ENCODE data around the gene ICE1.
"Not testable (repeated sequence)": the region's sequence is repeated elsewhere in the genome, so short reads cannot be mapped to it uniquely, and the experiment has no call there.

The ICE1 gene

DNA sequence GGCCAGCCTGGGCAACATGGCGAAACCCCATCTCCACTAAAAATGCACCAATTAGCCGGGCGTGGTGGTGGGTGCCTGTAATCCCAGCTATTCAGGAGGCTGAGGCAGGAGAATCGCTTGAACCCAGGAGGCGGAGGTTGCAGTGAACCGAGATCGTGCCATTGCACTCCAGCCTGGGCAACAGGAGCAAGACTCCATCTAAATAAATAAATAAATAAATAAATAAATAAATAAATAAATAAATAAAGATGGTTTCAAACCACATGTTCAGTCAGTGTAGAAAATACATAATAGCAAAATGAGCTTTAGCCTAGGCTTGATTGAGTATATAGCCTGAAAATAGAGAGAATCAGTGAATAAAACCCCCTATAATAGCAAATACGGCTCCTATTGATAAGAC lies 27.4 kb upstream of the ICE1 start:
- DNase-seq = not testable (repeated sequence)

DNA sequence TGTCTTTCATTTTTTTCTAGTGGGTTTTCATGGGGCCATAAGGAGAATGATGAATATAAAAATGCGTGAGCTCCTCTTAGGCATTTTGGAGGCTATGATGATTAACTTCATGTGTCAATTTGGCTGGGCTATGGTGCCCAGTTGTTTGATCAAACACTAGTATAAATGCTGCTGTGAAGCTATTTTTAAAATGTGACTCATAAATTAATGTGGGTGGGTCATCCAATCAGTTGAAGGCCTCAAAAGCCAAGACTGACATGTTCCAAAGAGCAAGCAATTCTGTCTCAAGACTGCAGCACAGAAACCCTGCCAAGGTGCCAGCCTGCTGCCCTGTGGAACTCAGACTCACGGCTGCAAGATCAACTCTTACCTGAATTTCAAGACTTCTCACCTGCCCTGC lies 24.4 kb upstream of the ICE1 start:
- no peak for DNase-seq

DNA sequence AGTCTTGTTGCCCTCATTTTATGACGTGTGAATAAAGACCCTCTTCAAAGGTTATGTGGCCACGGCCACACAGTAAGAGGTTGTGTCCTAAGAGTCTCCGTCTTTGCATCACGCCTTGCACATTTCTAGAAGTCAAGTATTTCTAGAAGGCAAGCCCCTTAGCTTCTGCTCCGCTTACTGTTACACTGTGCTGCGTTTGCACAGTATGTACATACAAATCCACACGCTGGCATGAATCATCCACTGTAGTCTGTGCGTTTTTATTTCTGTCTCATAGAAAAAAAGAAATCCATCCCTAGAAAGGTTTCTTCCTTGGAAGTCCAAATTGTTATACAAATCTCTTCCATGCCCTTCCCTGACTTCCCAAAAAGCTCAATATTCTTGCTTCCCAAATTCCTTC lies 21.4 kb upstream of the ICE1 start:
- DNase-seq = peak in 1 of 56 donors; percentile 15

DNA sequence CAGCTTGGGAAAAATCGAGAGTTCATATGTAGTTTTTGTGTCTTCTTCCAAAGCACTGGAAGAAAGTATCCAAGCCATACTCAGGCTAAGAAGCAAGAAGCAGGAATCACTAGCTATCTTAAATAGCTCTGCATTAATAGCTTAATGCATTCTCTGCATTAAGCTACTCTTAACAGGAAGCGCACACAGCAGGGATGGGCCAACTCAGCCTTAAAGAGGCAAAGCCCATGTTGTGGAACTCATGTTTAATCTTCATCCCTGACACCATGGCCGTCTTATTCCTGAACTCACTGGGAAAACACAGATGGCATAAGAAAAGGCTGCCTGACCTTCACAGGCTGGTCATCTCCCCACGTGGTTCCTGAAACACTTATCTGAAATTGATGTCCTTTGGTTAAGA lies 18.7 kb upstream of the ICE1 start:
- DNase-seq = no peak

DNA sequence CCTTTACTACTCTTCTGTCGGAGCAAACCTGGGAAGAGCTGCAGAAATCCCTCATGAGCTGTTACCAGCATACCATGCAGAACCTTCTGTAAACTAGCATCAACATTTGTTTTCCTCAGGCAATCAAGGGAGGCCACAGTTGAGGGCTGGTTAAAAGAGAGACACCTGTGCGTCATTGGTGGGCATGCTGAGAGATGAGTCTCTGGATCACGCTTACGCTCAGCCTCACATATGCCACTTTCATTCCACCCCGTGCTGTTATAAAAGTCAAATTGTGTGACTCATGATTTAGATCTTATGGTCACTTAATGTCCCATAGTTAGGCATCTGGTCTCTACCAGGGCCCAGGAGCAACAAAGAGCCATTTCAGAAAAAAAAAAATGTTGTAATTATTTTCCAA lies 18.1 kb upstream of the ICE1 start:
- no peak for DNase-seq

DNA sequence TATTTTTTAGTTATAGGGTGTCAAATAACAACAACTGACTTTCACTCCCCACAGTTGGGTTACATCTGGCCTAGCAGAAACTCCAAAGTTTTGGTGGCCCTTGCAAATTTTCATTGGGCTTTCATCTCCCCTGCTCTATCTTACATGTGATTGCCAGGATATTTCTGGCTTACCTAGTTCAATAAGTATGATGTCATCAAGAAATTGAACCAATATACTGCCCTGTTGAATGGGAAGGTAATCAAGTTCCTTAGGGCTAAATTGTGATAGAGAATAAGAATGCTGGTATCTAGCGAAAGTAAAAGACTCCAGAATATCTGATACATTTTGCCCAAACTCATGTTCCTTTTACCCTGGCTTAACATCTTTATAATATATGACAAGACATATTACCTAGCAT lies 17.0 kb upstream of the ICE1 start:
- no peak for DNase-seq

DNA sequence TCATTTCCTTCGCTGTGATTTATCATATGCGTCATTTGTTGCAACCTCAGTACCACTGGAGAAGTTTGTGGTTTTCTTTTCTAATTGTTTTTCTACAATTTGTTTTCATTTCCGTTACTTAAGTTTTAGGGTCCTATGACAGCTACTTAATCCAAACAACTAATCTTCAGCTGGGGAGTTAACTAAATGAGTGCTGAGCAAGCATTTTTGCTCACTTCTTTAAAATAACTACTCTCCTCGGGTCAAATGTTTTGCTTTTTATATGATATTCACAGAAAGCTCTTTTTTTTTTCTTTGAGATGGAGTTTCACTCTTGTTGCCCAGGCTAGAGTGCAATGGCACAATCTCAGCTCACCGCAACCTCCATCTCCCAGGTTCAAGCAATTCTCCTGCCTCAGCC lies 14.6 kb upstream of the ICE1 start:
- DNase-seq = no peak

DNA sequence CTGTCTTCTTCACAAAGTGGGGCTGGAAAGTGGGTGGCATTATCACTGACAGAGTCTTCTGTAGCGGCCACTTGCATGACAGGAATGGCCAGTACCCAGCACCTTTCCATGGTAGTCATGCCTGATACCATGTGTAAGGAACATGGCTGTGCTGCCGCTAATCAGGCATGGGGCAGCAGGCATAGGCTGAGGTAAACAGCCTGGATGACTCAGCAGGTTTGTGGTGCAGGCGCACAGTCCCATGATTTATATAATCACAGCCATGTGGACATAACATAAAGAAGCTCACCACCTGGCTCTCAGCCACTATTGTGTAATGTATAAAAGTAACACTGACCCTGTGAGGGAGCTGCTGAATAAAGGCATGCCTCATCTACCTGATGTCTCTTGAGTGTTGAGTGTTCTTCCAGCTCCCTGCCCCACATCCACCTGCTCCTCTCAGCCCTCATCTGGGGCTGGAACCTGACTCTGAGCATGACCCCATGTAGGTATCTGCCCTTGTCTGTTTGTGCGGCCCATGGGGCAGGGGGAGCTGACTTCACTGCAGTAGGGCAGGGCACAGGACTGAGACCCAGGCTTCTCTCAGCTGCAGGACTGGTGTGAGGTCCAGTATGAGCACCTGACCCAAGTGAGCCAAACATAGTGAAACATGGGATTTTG lies 13.2 kb upstream of the ICE1 start:
- no peak for DNase-seq

DNA sequence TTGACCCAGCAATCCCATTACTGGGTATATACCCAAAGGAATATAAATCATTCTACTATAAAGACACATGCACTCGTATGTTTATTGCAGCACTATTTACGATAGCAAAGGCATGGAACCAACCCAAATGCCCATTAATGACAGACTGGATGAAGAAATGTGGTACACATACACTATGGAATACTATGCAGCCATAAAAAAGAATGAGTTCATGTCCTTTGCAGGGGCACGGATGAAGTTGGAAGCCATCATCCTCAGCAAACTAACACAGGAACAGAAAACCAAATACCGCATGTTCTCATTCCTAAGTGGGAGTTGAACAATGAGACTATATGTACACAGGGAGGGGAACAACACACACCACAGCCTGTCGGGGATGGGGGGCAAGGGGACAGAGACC lies 8.6 kb upstream of the ICE1 start:
- not testable (repeated sequence) for DNase-seq

DNA sequence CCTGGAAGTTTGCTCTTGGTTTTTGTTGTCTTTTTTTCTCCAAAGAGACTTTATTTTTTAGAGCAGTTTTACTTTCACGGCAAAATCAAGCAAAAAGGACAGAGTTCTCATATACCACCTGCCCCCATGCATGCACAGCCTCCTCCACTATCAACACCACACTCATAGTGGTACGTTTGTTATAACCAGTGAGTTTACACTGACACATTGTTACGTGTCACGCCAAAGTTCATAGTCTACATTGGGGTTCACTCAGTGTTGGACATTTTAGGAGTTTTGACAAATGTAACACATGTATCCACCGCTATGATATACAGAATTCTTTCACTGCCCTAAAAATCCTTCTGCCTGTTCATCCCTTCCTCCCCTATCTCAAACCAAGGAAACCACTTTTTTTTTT lies 7.5 kb upstream of the ICE1 start:
- DNase-seq = no peak

DNA sequence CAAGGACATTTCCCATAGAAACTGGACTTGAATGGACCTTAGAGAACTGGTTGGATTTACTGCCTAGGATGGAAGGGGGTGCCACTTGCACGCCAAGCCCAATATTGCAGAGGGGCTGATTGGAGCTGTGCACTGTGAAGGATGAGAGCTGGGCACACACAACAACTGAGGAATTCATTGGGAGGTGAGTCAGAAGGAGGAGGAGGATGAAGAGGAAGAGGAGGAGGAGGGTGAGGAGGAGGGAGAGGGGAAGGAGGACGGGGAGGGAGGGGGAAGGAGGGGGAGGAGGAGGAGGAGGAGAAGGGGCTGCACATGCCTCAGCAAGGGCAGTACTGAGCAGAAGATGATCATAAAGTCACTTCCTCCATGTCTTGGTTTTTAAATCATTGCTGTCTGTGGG lies 5.7 kb upstream of the ICE1 start:
- no peak for DNase-seq

DNA sequence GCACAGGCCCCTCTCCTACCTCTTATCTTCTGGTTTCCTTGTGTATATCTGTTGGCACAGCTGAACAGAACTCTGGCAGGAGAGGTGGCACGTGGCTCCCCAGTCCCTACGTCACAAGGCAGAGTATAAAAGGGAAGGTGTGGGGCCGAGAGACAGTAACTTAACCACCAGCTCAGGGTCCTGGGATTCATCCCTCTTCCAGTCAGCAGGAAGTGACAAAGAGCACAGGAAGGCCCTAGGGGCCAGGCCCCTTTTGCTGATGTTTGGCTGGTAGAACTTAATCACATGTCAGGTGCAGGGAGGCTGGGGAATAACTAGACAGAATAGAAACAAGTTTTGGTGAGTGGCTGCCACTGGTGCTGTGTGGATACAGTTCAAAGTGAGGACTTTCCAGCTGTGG lies 4.5 kb upstream of the ICE1 start:
- no peak for DNase-seq

DNA sequence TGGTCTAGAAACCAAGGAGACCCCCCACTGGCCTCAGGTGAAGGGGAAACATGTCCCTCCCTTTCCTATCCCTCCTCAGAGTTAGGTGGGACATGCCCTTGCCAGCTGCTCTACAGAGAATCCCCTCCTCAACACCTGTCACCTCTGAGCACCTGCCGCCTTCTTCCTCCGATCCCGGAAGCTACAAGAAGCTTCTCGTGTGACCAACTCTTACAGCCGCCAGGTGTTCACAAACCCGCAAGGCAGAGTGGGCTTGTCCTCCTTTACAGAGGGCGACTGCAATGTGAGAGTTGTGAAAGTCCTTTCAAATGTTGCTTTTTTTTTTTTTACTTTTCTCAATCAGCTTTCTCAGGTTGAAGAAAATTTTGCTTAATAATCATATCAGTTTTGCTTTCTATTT lies 3.7 kb upstream of the ICE1 start:
- no peak for DNase-seq

DNA sequence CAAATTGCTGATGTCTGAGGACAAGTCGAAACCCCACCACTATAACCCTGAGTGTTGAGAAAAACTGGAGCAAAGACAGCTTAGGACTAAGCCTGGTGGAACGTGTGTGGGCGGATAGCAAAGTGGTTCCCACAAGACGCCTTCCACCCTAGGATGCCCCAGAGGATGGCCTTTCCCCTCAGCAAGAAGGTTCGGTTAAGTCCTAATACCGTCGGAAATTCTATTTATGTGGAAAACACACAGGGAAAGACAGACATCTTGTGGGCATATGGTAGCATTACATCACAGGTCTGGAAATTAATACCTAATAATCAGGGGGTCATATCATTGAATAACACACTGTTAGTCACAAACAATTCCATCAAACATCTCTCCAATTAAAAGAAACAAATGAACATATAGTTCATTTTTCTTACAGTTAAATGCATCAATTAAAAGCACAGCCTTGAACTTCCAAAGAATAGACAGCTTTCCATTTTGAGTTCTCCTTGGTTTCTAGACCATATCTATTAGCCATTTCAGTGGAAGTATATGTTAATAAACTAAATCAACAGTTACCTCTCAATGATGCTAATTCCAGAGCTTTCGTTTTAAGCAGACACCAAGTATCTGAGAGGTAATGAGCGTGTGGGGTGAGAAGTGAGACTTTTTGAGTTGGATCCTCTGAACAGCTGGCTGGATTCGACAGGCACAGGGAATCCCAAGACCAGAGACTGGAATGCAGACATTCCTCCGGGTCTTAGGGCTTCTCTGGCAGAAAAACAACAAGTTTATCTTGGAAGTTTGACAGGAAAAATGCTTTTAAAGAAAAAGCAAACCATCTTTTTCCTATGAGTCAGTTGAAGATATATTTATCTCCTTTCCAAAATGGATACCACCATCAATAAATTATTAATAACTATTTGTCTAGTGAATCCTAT lies 2.9 kb upstream of the ICE1 start:
- DNase-seq = peak in 4 of 56 donors; percentile 2 to 8 (median 6)

DNA sequence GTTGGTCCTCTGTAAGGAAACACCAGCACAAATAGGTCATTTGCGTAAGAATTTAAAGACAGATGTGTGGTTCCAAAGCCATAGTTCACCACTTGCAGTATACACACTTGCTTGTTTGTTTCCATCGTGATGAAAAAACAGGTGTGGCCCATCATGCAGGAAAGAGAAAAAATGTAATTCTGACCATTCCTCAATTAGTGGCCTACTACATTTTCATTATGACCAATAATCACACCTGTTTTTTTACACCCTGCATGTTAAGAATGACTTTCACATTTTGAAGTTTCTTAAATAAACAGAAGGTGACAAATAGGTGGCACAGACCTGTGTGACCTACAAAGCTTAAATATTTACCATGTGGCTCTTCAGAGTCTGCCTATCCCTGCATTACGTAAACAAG lies 2.2 kb upstream of the ICE1 start:
- DNase-seq = no peak

DNA sequence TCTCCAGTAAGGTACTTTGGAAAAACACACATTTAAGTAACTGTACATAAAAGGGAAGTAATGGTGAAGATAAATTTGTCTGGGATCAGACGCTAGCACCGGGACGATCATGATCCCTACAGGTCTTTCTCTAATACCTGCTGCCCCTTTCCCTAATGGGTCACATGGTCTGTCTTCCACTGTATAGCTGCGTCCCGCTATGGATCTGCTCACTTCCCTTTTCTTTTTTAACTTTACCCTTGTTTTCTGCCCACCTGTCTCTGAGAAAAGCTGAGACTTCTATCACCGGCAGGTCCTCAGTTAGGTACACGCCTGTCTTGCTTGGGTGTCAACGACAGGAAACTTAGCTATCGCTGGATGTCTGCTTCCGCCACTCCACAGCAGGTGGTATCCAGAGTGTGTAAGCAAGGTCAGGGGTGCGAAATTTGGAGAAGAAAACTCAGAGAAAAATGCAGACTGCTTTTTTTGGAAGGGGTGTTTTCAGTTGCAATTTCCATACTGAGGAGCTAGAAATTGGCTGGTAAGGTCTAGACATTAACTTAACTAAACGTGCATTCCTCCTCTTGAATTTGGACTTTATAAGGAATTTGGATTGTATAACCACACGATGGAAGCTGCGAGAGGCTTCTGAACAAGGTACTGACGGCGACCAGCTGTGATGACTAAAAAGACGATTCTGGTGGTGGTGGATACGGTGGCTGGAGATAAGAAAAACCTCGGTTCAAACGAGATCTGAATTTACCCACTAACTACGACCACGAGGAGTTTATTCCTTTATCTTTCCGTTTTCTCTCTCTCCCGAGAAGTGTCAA lies 1.1 kb upstream of the ICE1 start:
- DNase-seq = peak in 1 of 56 donors; percentile 21

DNA sequence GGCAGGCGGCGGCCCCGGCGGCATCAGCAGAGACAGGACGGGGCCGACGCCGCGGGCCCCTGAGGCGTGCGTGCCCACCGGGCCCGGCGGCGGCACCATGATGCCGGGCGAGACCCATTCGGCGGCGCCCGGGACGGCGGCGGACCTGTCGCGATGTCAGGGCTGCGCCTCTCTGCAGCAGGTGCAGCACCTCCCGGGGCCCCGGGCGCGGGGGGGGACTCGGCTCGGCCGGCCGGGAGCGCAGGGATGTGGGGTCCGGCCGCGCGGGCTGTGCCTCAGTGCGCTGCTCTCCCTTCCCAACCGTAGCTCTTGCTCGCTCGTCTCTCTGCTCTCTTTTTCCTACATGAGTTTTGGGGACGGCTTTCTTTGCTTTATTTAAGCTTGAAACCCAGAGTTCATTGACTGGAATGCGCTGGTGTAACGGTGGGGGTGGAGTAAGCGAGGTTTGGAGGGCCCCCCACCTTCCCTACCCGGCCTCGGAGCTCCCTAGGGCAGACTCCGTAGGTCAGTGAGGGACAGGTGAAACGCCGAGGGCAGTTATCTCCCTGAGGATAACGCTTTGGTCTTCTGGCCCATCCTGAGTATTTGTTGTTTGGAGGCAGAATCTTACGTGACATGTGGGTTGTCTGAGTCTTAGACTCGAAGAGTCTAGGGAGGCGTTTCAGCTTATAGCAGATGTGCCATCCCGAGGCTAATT lies 490 bp downstream of the ICE1 start:
- peak in 3 of 56 donors; percentile 38 to 52 (median 47) for DNase-seq

DNA sequence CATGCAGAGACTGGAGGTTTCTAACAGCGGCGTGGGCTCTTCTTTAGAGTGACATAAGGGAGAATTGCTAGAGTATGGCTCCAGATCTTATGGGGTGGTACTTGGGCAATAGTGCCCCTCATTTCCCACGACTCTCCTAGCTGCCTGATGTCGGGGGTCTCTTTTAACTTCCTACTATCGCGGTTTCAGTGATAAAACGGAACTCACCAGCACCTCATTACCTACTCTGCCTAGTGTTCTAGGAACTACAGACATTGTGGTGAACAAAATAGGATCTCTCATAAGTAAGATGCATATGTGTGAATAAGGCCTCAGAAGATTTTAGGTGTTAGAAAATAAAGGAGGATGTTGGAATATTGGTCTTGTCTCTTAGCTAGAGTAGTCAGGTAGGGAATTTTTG lies 1.1 kb downstream of the ICE1 start:
- no peak for DNase-seq

DNA sequence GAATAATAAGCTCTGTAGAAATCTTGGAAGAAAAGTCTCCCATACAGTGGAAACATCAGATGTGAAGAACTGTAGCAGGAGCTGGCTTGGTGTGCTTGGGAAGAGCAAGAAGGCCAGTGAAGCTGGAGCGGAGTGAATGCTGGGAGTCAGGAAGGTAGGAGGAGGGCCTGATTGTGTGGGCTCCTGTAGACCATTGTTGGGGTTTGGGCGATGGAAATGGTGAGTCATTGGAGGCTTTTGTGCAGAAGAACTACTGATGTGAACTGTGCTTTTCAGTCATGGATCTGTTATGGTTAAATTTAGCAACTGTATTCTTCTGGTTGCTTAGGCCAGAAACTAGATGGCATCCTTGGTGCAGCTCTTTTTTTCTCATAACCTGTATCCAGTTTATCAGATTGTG lies 2.3 kb downstream of the ICE1 start:
- DNase-seq = peak in 1 of 56 donors; percentile 32

DNA sequence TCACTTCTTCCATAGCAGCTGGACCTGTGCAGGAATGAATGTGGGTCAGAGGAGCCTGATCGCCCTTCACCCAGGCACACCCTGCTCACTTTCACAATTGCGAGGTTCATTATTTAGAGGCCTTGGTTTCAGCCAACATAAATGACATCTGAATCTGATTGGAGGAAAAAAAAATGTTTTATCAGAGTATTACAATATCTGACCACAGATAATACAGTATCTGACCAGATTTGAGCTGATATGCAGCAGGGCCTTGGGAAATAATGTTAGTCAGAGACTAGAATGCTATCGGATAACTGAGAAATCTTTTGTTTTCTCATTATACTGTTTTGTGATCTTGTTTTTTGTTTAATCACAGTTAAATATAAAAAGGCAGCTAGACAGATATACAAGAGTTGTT lies 7.7 kb downstream of the ICE1 start:
- no peak for DNase-seq

DNA sequence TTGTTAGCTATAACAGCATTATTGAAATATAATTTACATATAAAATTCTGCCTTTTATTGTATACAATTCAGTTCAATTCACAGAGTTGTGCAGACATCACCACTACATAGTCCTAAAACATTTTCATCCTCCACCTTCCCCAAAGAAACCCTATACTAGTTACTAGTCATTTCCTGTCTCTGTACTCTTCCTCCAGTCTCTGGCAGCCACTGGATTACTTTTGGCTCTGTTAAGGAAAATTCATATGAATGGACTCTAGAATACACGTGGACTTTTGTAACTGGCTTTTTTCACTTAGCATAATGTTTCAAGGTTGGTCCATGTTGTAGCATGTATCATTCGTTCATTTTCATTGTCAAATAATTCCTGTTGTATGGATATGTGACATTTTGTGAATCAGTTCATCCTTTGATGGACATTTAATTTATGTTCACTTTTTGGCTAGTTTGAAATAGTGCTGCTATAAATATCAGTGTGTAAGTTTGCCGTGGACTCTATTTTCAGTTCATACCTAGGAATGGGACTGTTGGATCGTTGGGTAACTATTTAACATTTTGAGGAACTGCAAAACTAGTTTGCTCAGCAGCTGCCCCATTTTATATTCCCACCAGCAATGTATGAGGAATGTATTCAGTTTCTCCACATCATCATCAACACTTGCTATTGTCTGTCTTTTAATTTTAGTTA lies 9.7 kb downstream of the ICE1 start:
- no peak for DNase-seq
